ENCODE data around the gene LDLRAD4.

The LDLRAD4 gene

DNA sequence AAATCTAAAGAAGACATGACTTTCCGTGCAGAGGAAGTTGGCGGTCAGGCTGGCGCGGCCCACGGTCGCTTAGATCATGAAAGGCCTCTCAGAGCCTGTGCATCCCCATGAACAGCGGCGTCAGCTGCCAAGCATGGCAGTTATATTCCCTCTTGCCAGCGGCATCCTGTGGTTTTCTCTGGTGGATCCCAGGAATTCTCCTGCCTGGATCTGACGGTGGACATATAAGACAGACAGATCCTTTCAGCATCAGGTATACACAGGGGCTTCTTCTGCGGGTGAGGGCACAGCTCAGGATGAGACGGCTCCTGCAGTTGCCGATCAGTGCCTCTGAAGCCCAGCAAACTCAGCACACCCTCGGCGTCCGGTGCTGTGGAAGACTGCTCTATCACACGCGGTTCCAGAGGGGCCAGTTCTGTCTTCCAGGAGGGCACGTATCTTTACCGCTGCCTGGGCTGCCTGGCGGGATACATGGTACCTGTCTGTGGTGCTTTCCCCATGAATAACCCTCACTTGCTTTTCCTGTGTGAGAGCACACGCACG is 157.8 kb downstream of the LDLRAD4 start:
- DNase-seq: peak; percentile 54

DNA sequence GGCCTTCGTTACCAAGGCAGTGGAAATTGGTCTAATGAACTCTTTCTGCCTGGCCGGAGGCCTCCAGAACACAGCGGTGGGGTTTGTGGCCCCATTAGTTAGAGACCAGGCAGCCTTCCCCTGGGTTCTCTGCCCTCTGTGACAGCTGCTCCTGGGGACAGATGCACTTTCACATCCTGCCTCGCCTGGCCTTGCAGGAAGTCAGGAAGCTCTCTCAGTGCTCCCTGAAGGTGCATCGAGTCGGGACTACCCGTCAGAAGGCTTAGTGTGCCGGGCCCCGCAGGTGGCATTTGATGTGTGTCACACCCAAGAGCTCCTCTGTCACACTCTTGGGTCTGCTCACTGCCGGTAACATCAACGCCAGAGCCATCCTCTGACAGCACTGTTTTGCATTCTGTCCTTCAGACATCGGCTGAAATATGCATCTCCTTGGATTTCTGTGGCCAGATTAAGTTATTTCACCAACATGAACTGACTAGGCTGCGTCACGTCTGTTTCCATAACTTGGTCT is 158.3 kb downstream of the LDLRAD4 start:
- DNase-seq: peak; percentile 72

DNA sequence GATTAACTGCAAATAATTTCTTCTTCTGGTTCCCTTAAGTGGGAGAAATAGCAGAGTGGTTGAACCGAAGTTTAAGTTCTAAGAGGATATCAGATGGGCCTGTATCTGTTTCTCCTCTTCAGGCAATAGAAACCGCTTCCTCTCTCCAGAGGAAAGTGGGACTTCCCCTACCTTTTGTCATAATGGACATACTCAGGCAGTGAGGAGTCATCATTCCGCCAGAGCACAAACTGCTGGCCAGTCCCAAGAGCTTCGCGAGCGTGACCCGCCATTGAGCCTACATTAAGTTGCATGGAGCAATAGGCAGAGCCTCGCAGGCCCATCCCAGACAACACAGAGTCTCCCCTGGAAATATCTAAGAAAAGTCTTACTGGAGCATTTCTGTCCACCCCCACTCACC is 158.9 kb downstream of the LDLRAD4 start:
- no peak for DNase-seq

DNA sequence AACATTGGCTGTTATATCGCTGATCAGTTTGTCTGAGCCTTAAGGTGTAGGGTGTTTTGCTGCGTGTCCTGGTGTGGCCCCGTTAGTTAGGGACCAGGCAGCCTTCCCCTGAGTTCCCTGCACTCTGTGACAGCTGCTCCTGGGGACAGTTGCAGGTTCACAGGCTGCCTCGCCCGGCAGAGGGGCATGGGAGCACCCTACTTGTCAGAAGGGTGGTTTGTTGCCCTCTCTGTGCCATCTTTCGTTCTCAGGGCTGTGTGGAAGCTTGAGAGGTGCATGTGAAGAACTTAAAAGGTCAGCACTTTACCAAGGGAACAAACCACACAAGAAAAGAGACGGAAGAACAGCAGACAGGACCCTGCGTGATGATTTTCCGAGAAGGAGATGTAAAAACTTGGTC is 159.6 kb downstream of the LDLRAD4 start:
- no peak for DNase-seq

DNA sequence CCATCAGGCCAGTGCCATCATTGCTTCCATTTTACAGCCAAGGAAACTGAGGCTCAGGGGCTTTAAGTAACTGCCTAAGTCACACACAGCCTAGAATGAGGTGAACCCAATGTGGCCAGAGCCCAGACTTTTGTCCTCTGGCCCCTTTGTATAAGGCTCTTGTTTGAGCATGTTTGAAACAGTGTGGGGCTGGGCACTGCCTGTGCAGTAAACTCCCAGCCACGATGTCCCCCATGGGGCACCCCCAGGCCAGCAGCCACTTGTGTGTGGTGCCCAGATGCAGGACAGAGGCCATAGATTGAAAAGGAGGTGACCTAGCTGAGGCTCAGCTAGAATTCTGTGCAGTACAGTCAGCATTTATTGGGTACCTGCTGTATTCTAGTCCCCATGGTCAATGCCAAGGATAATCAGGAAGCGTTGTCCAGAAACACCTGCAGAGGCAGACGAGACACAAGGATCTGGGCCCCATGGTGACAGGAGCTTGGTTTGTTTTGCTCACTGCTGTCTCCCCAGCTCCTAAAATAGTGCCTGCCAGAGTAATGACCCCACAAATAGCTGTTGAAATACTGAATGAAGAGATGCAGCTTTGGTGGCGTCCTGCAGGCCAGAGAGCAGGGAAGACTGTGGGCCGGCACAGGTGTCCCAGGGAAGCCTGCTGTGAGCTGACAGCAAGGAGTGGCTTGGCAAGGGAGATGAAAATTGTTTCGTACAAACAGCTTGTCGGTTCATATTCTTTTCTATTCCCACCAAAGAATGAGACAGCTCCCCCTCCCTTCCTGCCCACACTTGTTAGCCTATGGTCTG is 160.7 kb downstream of the LDLRAD4 start:
- no peak for DNase-seq

DNA sequence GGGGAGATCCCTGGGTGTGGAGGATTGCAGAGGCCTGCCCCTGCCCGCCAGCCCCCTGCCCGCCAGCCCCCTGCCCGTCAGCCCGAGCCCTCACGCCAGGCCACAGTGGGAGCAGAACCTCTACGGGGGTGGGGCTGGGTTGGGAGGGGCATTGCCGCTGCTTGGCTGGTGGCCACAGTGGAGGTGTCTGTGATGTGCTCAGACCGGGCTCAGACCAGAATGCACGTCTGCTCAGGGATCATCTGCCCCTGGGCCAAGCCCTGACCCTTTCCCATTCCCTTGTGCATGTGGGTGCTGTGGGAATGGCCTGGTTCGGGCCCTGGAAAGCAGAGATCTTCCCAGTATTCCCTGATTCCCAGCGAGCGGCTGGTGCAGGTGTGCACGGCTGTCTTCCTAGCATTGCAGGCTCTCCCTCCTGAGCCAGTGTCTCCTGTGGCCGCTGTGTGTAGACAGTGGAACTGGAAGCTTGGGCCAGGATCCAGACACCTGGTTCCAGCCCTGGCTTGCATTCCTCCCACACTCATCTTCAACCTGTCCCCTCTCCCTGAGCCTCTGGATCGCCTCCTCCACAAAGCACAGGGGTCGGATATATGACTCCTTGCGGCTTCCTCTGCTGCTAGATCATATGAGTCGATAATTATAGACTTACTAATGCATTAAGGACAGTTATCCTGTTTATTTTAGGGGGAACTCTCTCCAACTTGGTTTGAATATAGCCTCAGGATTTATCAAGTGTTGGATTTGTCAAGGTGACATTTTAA is 161.6 kb downstream of the LDLRAD4 start:
- no peak for DNase-seq

DNA sequence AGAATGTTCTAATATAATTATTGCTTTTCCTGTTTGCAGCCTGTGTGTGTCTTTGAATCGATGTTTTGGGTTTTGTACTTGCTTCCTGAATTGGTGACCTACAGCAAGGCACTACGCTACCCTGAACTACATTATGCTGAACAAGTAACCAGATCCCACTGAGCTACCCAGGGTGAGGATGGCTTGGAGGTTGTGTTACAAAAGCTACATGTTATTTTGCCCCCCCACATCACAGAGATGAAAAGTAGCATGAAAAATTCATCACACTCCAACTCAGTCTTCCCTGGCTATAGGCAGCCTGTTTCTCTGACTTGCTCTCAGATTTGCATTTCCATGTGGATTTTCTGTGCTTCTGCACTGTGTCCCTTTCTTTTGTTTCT is 162.1 kb downstream of the LDLRAD4 start:
- no peak for DNase-seq

DNA sequence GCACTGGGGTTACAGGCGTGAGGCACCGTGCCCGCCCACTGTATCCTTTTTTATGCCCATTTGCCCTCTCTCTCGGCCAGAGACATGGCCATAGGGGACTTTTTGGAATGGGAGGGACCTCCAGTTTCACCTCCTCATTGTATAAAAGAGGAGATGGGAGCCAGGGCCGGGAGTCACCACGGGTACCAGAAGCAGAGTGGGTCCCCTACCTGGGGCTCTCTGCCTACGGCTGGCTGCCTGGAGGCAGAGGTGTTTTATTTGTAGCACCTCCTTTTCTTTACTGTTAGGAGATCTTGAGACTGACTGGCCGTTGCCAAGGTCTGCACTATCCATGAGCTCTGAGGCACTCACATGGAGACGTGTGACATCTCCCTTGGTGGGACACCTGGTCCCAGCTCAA is 162.8 kb downstream of the LDLRAD4 start:
- no peak for DNase-seq

DNA sequence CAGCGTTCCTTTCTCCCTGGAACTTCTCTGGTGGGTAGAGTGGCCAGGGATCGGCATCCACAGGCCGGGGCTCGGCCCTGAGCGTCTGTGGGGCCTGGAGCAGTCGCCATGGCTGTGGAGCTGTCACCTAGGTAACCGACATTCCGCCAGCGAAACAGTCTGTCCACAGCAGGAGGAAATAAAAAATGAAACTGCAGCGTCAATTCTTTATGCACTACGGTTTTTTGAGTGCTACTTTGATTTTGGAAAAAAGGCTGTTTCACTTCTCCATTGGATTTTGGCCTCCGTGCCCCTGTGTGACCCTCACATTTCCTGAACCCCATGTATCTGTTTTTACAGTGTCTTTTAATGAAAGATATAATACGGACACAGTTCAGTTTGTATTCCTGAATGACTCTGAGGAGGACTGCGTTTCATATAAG is 163.4 kb downstream of the LDLRAD4 start:
- DNase-seq: peak; percentile 56

- DNase-seq: peak; percentile 55
These were observed 163.9 kb downstream of the LDLRAD4 start for GRCh38 chr18:13382366-13382953.

DNA sequence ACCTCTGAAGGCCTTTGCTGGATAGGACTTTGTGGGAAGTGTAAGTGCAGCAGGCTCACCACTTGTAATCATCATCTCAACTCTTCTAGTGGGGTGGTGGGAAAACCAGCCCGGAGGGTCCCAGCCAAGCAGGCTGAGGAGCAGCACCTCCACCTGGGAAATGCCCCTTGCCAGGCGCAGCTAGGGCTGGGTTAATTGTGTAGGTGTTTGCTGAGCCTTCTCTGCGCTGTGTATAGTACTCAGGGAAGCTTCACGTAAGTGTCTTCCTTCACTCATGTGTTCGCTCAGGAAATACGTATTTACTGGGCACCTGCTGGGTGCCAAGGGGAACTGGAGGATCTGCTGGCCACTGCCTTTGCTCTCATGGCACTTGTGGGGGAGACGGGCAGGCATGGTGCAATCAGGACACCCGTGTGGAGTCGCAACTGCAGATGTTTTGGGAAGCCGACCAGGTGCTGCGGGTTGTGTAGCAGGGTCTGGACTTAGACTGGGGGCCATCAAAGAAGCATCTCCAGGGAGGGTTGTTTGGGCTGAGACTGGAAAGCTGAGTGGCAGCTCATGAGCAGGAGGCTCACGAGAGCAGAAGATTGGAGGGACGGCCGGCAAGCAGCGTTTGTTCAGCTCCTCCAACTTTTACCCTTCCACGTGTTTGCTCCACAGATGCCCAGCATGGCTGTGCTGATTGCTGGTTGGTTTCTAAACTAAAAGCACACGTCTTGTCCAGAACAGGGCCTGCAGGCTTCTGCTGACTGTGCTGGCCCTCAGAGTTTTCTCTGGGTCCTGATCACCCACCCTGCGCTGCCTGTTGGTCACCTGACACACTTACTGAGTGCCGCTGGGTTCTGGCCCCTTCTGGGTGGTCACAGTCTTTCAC is 164.6 kb downstream of the LDLRAD4 start:
- DNase-seq: no peak

- DNase-seq: no peak
These were observed 168.6 kb downstream of the LDLRAD4 start for GRCh38 chr18:13386891-13387801.

DNA sequence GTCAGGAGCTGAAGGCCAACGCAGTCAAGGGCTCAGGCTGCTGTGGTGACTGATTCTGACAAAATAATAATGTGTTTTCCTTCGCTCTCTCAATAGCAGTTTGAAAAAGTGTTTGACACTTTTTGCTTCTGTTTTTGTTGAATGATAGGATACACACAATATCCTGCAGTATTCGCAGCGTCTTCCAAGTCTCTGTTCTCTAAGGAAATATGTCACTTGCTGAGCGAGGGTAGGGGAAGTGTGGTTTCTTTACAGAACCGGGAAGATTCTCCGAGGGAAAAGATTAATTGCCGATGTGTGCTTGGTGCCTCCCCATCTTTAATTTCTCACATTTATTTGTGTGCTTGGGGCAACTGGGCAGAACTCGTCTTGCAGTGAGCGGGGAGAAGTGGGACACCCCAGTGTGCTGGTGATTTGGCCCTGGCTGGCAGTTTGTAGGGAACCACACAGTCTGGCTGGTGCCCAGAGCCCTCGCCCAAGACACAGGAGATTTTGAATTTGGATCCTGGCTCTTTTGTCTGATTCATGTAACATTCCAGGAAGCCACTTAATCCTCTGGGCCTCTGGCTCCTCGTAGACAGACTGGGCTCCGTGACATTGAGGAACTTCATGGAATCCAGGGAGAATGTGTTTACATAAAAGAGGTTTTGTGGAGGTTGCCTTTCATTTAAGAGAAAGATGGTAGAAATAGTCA is 169.4 kb downstream of the LDLRAD4 start:
- no peak for DNase-seq

DNA sequence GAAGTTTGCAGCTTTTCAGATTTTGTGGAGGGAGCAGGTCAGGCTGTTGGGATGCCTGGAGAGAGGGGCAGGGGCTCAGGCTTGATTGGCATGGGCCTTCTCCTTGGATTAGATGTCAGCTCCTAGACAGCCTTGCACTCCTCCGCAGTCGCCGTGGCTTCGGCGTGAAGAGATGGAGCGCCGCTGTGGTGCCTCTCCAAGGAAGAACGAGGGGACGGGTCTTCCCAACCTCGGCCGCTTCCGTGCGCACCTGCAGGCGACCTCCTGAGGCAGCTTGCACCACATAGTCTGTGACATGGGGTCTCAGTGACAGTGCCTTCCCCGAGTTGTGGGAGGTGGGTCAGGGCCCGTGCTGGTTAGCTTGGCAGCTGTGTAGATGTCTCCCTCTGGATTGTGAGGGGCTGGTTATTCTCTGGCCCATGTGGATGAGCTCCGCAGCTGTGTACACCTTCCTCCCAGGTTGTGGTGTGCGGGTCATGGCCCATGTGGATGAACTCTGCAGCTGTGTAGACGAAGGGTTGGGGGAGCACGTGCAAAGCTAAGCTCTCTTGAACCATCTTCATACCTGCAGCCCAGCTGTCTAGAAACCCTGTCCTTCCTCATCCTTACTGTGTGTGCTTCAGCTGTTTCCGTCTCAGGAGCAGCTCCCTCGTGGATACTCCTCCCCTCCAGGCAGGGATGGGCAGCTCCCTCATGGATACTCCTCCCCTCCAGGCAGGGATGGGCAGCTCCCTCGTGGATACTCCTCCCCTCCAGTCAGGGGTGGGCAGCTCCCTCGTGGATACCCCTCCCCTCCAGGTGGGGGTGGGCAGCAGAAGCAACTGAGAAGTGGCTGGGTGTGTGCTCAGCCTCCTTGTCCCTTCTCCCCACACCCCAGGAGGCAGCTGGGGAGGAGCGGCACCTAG is 170.3 kb downstream of the LDLRAD4 start:
- no peak for DNase-seq

DNA sequence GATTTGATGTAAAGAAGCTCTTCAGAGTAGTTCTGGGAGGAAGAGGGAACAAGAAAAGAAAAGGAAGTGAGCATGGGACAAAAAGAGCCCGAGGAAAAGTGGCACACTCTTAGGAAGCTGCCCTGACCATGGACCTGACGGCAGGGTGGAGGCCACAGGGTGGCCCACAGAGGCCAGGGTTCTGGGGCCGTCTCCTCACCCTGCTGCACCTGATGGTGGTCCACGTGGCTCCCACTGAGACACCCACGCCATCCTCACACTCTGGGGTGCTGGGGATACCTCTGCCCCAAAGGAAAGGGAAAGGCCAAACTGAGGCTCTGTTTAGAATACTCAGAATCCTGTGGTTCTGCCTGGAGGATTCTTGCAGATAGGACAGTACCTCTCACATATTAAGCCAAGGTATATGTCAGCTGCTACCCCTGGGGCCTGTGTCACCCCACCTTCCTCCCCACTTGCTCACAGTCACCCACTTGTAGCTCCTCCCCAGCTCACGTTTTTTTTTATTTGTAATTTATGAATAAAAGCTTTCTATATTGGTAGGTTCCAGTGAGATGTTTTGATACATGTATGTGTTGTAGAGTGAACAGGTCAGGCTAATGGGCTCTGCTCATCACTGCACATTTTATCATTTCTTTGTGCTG is 171.1 kb downstream of the LDLRAD4 start:
- DNase-seq: no peak

GRCh38 chr18:13390196-13390595 is 171.6 kb downstream of the LDLRAD4 start:
- DNase-seq: no peak

DNA sequence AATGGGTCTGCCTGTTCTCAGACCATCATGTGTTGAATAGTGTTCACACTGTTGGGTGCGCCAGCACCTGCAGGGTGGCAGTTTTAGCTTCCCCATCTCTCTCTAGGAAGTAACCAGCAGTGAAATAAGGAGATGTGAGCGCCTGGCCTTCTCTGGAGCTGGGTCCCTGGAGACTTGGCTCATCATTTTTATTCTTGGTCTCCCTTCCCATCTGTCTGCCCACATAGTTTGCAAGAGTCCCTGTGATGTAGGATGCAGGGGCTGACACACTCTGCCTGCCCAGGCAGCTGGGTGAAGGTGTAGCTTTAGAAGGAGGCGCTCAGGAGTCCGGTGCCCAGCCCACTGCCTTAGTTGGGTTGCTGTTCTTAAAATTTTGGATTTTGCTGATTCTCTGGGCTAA is 172.2 kb downstream of the LDLRAD4 start:
- DNase-seq: no peak

- no peak for DNase-seq
These were observed 173.6 kb downstream of the LDLRAD4 start for GRCh38 chr18:13392029-13392750.

Data from activated CD4-positive, alpha-beta T cell treated with anti-CD3 and anti-CD28 coated beads, Interleukin-2, amount 50 U/mL, for 1 hour (primary cell).